GM10266 (cell line): ENCODE measurements around the gene EIF4E2.

Source experiments
- DNase-seq: peaks from one replicate; pipeline ENCODE4 v3.0.0; 2012; ENCODE audit errors: extremely low spot score
- TF ChIP-seq, protein P1 (sequence below): IDR thresholded peaks from 2 replicates; pipeline ENCODE4 v1.5.1; 2012; ENCODE audit warnings: mild to moderate bottlenecking, low read depth; ENCODE audit not compliant: control insufficient read depth, insufficient read depth; ENCODE audit errors: missing control alignments

The EIF4E2 gene

DNA sequence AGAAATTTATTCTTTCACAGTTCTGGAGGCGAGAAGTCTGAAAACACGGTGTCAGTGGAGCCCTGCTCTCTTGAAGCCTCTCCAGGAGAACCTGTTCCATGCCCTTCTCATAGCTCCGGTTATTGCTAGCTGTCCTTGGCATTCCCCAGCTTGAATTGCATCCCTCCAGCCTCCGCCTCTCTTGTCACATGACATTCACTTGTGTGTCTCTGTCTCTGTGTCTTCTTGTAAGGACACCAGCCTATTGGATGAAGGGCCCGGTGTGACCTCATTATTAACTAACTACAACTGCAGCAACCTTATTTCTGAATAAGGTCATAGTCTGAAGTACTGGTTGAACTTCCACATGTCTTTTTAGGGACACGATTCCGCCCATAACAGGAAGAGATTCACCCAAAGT lies 34.9 kb upstream of the EIF4E2 start:
- TF ChIP-seq, protein P1, sequence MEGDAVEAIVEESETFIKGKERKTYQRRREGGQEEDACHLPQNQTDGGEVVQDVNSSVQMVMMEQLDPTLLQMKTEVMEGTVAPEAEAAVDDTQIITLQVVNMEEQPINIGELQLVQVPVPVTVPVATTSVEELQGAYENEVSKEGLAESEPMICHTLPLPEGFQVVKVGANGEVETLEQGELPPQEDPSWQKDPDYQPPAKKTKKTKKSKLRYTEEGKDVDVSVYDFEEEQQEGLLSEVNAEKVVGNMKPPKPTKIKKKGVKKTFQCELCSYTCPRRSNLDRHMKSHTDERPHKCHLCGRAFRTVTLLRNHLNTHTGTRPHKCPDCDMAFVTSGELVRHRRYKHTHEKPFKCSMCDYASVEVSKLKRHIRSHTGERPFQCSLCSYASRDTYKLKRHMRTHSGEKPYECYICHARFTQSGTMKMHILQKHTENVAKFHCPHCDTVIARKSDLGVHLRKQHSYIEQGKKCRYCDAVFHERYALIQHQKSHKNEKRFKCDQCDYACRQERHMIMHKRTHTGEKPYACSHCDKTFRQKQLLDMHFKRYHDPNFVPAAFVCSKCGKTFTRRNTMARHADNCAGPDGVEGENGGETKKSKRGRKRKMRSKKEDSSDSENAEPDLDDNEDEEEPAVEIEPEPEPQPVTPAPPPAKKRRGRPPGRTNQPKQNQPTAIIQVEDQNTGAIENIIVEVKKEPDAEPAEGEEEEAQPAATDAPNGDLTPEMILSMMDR, result no peak
- no peak for DNase-seq

DNA sequence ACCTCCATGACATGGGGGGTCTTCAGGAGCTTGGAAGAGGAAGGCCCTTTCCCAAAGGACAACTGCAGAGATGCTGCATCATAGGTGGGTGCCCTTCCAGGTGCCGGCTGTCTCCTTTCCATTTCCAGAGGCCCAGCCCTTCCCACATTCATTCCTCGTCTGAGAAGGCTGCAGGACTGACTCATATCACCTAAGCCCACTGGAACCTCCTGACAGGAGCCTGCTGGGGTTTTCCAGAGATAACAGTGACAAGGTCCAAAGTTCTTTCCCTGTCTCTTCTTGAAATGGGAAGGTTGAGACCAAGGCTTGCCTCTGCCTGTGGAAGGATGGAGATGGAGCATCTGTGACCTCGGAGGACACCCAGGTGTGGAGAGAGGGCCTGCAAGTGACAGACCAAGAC lies 33.9 kb upstream of the EIF4E2 start:
- TF ChIP-seq, protein P1, result no peak
- no peak for DNase-seq

DNA sequence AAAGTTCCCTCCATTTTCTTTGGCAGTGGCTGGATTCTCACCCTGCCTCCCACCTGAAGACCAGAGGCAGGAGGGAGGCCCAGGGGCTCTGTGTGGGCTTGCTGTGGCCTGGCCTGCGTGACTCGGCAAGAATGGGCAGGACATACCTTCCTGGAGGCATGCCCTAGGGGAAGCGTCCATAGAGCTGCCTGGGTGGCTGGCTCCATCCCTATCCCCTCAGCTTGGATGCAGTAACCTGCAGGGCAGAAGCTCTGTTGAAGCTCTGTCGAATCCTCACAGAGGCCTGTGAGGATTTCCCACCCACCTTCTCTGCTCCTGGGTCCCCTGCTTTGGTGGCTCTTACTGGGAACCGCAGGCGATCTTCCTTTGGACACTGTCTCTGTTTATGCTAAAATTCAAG lies 31.6 kb upstream of the EIF4E2 start:
- no peak for DNase-seq
- TF ChIP-seq, protein P1, result no peak

DNA sequence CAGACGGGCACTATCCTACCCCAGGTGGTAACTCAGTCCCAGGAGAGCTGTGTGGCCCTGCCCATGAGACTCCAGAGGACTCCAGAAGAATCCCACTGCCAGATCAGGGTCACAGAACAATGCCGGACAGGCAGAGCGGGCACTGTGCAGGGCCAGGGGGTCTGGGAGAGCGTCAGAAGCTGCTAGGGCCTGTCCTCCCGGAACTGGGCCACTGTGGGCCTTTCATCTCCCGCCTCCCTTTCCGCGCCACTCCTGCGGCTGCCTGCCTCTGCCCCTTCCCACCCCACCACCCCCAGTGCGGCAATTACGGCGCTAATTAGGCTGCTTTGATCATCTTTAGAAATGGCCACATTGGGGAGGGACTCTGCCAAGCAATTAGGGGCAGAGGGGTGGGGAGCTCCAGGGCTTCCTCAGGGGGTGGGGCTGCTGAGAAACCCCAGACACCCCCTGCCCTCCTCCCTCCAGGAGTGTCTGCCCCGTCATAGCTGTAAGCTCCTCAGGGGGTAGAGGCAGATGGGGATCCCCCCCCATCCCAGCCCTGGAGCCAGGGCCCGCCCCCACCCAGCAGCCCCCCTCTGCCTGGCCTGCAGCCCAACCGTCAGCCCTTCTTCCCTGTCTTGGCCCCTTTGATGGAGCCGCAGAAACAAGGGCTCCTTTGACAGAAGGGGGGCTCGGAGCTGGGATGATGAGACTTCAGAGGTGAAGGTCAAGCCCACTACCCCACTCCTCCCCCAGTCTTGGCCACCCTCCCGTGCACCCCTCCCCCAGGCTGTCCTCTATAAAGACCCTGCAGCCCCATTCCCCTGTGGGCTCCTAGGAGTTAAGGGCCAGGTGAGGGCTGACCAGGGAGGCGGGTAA lies 30.7 kb upstream of the EIF4E2 start, which contains the start of gene PRSS56:
Gene PRSS56 (plus strand): TSS at position 808 of the 858 bp plus-strand sequence. CDS start 211 bp downstream, outside the sequence.
- TF ChIP-seq, protein P1, result no peak
- DNase-seq, result no peak

DNA sequence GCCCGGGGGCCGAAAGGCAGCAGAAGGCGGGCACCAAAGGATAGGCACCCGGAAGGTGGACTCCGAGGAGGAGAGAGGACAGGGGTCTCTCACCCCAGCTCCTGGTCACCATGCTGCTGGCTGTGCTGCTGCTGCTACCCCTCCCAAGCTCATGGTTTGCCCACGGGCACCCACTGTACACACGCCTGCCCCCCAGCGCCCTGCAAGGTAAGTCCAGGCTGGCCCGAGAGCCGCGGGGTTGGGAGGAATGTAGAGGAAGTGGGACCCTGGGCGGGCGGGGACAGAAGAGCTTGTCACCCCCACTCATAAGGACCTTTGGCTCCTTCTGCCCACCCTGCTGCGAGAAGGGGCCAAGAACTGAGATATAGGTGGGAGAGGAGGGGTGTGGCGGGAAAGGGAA lies 30.0 kb upstream of the EIF4E2 start:
- TF ChIP-seq, protein P1, result no peak
- no peak for DNase-seq

DNA sequence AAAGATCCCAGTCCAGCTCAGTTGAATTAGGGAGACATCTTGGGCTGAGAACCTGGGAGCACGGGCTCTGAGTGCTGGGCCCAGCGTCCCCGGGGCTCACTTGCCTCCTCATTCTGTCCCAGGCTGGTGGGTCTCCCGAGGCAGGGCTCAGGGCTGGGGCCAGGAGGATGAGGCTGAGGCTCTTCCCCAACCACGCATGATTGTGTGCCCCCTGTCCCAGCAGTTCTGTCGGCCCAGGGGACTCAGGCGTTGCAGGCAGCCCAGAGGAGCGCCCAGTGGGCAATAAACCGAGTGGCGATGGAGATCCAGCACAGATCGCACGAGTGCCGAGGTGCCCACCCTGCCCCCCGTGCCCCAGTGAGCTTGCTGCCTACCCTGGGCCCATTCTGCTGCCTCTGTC lies 29.4 kb upstream of the EIF4E2 start:
- TF ChIP-seq, protein P1, result no peak
- no peak for DNase-seq

DNA sequence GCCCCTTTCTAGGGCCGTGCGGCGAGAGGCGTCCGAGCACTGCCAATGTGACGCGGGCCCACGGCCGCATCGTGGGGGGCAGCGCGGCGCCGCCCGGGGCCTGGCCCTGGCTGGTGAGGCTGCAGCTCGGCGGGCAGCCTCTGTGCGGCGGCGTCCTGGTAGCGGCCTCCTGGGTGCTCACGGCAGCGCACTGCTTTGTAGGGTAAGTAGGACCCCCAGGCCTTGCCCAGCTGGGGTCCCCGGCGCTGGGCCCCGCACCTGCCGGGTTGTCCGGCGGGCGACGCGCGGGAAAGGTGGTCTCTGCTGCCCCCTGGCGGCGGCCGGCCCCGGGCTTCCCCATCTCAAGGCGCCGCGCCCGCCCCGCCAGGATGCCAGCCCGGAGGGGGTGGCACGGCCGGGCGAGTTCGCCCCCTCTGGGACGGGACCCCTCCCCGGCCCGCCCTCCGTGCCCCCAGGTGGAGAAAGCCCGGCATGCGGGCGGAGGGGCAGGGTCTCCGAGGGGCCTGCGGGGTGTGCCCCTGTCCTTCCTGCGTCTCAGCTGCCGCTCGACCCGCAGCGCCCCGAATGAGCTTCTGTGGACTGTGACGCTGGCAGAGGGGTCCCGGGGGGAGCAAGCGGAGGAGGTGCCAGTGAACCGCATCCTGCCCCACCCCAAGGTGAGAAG lies 28.4 kb upstream of the EIF4E2 start:
- TF ChIP-seq, protein P1, result peak; percentile 74
- DNase-seq, result peak; percentile 93
